HCT116 (cell line): Measurements from ENCODE around the gene SH3PXD2A. TPM values are rescaled to one million over a fixed set of nuclear protein-coding genes. Genes with fewer than 3 reads are reported as not detected.

Experiments
- ATAC-seq: fragments of 200-7000 bp; cut with Tn5 transposase; 2 replicates; pipeline ENCODE4 v1.9.1; 2020; ENCODE audit warnings: mild to moderate bottlenecking, moderate library complexity
- BruUV-seq: library from RNA; stranded (reverse); fragments of 400-500 nt; replicated peaks from 2 replicates; lab custom pipeline; 2021; lab: Mats Ljungman, UMichigan
- CTCF ChIA-PET: fragments of 300-600 bp; sonication (Branson Sonifier 250); formaldehyde crosslinking; loops from one replicate; lab custom pipeline; 2021; ENCODE audit warnings: antibody characterized with exemption; lab: Charles Lee
- POLR2A ChIA-PET: fragments of 300-600, 350-600 bp; sonication (Branson Sonifier 250); formaldehyde crosslinking; loops from one replicate; lab custom pipeline; 2021; ENCODE audit warnings: antibody characterized with exemption; lab: Charles Lee
- RAD21 ChIA-PET, 2 experiments: fragments of 300-600 bp; sonication (Branson Sonifier 250); formaldehyde crosslinking; loops; one replicate each; lab custom pipeline; 2023; ENCODE audit warnings: low total read pairs in 2 of 2; ENCODE audit not compliant: uncharacterized antibody in 2 of 2, unreplicated experiment in 2 of 2, low non-redundant PET in 1 of 2; lab: Charles Lee
- DNase-seq: peaks from one replicate; pipeline ENCODE4 v3.0.0-alpha.2; 2010; ENCODE audit warnings: low read depth, low spot score
- H2AFZ ChIP-seq: fragments of 200-600 bp; shearing (Covaris generic), sonication (generic); 2 replicates; pipeline ENCODE4 v1.6.1; 2017; ENCODE audit warnings: low read depth, mixed run types, mixed read lengths, antibody characterized with exemption, low read length; ENCODE audit not compliant: poor library complexity, severe bottlenecking
- H3K27ac ChIP-seq: 2 replicates; pipeline ENCODE4 v1.5.1; 2012; ENCODE audit warnings: low read depth, low read length
- H3K27me3 ChIP-seq: fragments of 200-600 bp; sonication (generic); 2 replicates; pipeline ENCODE4 v1.6.1; 2016; ENCODE audit warnings: mixed run types, low read length, mixed read lengths; ENCODE audit not compliant: insufficient read depth
- H3K36me3 ChIP-seq, 2 experiments: fragments of 200-500 bp in 1 of 2; fragments of 200-600 bp in 1 of 2; sonication (Bioruptor generic) in 1 of 2; sonication (generic) in 1 of 2; 2 replicates each; pipeline versions ENCODE4 v1.5.1 to v1.6.1; 2014 to 2016; ENCODE audit warnings: low read length in 2 of 2, inconsistent platforms in 1 of 2, mixed read lengths in 1 of 2, mixed run types in 1 of 2; ENCODE audit not compliant: insufficient read depth in 2 of 2, control insufficient read depth in 1 of 2
- H3K4me1 ChIP-seq, 2 experiments: fragments of 200-600 bp in 1 of 2; sonication (generic) in 1 of 2; 2 replicates each; pipeline versions ENCODE4 v1.5.1 to v1.6.1; 2012 to 2017; ENCODE audit warnings: low read length in 2 of 2, inconsistent platforms in 1 of 2, mild to moderate bottlenecking in 1 of 2, mixed read lengths in 1 of 2, mixed run types in 1 of 2, moderate library complexity in 1 of 2; ENCODE audit not compliant: insufficient read depth in 2 of 2, control insufficient read depth in 1 of 2
- H3K4me2 ChIP-seq: fragments of 200-600 bp; sonication (generic); 2 replicates; pipeline ENCODE4 v1.6.1; 2017; ENCODE audit warnings: mixed run types, low read length, mixed read lengths
- H3K4me3 ChIP-seq, 2 experiments: fragments of 200-600 bp in 1 of 2; sonication (generic) in 1 of 2; replicated peaks in 1 of 2; 2 replicates each; pipeline ENCODE4 v1.5.1; 2011 to 2016; ENCODE audit warnings: low read length in 2 of 2, control low read depth in 1 of 2, low read depth in 1 of 2, mild to moderate bottlenecking in 1 of 2, mixed read lengths in 1 of 2, mixed run types in 1 of 2
- H3K79me2 ChIP-seq: fragments of 200-600 bp; sonication (generic); 2 replicates; pipeline ENCODE4 v1.6.1; 2017; ENCODE audit warnings: mild to moderate bottlenecking, mixed run types, low read length, moderate library complexity, mixed read lengths; ENCODE audit not compliant: insufficient read depth
- H3K9ac ChIP-seq: fragments of 200-600 bp; sonication (generic); 2 replicates; pipeline ENCODE4 v1.6.1; 2016; ENCODE audit warnings: low read length, mixed read lengths
- H3K9me2 ChIP-seq: fragments of 200-600 bp; sonication (generic), shearing (Covaris generic); 2 replicates; pipeline ENCODE4 v1.6.1; 2017; ENCODE audit warnings: mixed run types, mild to moderate bottlenecking, moderate library complexity; ENCODE audit not compliant: insufficient read depth
- H3K9me3 ChIP-seq, 2 experiments: fragments of 200-500 bp in 1 of 2; fragments of 200-600 bp in 1 of 2; sonication (Bioruptor generic) in 1 of 2; sonication (generic) in 1 of 2; 2 replicates each; pipeline ENCODE4 v1.6.1; 2014 to 2017; ENCODE audit warnings: low read length in 2 of 2, mixed read lengths in 2 of 2, inconsistent platforms in 1 of 2, low read depth in 1 of 2, mild to moderate bottlenecking in 1 of 2, mixed run types in 1 of 2, moderate library complexity in 1 of 2; ENCODE audit not compliant: control insufficient read depth in 1 of 2, insufficient read depth in 1 of 2
- H4K20me1 ChIP-seq: fragments of 200-600 bp; sonication (generic), shearing (Covaris generic); 2 replicates; pipeline ENCODE4 v1.6.1; 2017; ENCODE audit warnings: mixed run types, mild to moderate bottlenecking, moderate library complexity; ENCODE audit not compliant: insufficient read depth
- ATF3 ChIP-seq: IDR thresholded peaks from 2 replicates; pipeline ENCODE4 v1.6.1; 2012
- CTCF ChIP-seq, 3 experiments: fragments of 200-600 bp in 1 of 3; sonication (generic) in 1 of 3; IDR thresholded peaks in 2 of 3; conservative IDR thresholded peaks in 1 of 3; 2 replicates each; pipeline ENCODE4 v1.5.1; 2012 to 2017; ENCODE audit warnings: low read depth in 2 of 3, low read length in 2 of 3, antibody characterized with exemption in 1 of 3, borderline replicate concordance in 1 of 3, control low read depth in 1 of 3, mild to moderate bottlenecking in 1 of 3, mixed read lengths in 1 of 3, mixed run types in 1 of 3, moderate library complexity in 1 of 3; ENCODE audit not compliant: insufficient read depth in 1 of 3
- EGR1 ChIP-seq: IDR thresholded peaks from 2 replicates; pipeline ENCODE4 v1.6.1; 2012; ENCODE audit warnings: low read depth
- EZH2 ChIP-seq: fragments of 200-600 bp; sonication (generic); IDR thresholded peaks from 2 replicates; pipeline ENCODE4 v1.6.1; 2017; ENCODE audit warnings: antibody characterized with exemption, mixed run types
- EZH2phosphoT487 ChIP-seq: fragments of 200-600 bp; IDR thresholded peaks from 2 replicates; pipeline ENCODE4 v1.6.1; 2018; ENCODE audit warnings: antibody characterized with exemption, borderline replicate concordance
- POLR2AphosphoS5 ChIP-seq: IDR thresholded peaks from 2 replicates; pipeline ENCODE4 v1.6.1; 2011; ENCODE audit warnings: mild to moderate bottlenecking, low read depth, low read length, moderate library complexity
- RAD21 ChIP-seq: IDR thresholded peaks from 2 replicates; pipeline ENCODE4 v1.6.1; 2012; ENCODE audit warnings: low read depth, mild to moderate bottlenecking
- SIN3A ChIP-seq: IDR thresholded peaks from 2 replicates; pipeline ENCODE4 v1.6.1; 2012; ENCODE audit warnings: low read depth
- SRF ChIP-seq: IDR thresholded peaks from 2 replicates; pipeline ENCODE4 v1.6.1; 2012; ENCODE audit warnings: low read depth
- YY1 ChIP-seq: IDR thresholded peaks from 2 replicates; pipeline ENCODE4 v1.6.1; 2011; ENCODE audit warnings: low read length, low read depth, moderate library complexity, mild to moderate bottlenecking; ENCODE audit not compliant: insufficient replicate concordance; ENCODE audit errors: extremely low read depth
- ZBTB33 ChIP-seq: IDR thresholded peaks from 2 replicates; pipeline ENCODE4 v1.6.1; 2011; ENCODE audit warnings: mild to moderate bottlenecking, low read length, moderate library complexity; ENCODE audit not compliant: insufficient replicate concordance; ENCODE audit errors: extremely low read depth
- ZNF274 ChIP-seq: fragments of 200-500 bp; sonication (Bioruptor generic); IDR thresholded peaks from 2 replicates; pipeline ENCODE4 v1.6.1; 2014; ENCODE audit warnings: mild to moderate bottlenecking, low read depth, low read length, inconsistent platforms
- intact Hi-C: fragments of 100-400 bp; cut with micrococcal nuclease; formaldehyde crosslinking; loops from 2 replicates; pipeline ENCODE4 v1.10.0; 2022
- total RNA-seq: library from RNA; stranded (reverse); gene quantifications from one replicate; pipeline ENCODE4 v1.2.1, GENCODE V29; 2021; ENCODE audit not compliant: unreplicated experiment
- TF ChIP-seq, protein P1 (sequence below): IDR thresholded peaks from 2 replicates; pipeline ENCODE4 v1.6.1; 2012

SH3PXD2A gene
- total RNA-seq, 1 experiment from 2014 or later = 8.7 TPM

GRCh38 chr10:103612462-103613365 lies 242.7 kb downstream of the SH3PXD2A start:
- Histone ChIP-seq H4K20me1 (no peaks in the 10 kb centered on the region), H2AFZ (no peak overlapping the region), H3K27me3 (no peaks in the 10 kb centered on the region), H3K36me3 (no peaks in the 10 kb centered on the region), H3K9me2 (no peaks in the 10 kb centered on the region), H3K4me1 (peaks cover 0 to 5% of the 10 kb centered on the region in 2 experiments; a peak in 1 of 4 replicates), H3K4me2 (no peak overlapping the region), H3K9me3 (no peaks in the 10 kb centered on the region), H3K27ac (no peak overlapping the region), H3K79me2 (no peaks in the 10 kb centered on the region), H3K9ac (no peak overlapping the region), H3K4me3 (no peak overlapping the region)
- ChIA-PET POLR2A (no interaction called here), RAD21 (no interaction called here), CTCF (interaction anchor here (1.4 to 3.0 kb wide), 4 partner anchors 20 to 84 kb away, joined by 4 to 13 read pairs (median 8); no protein-coding TSS in a partner anchor)
- intact Hi-C loops = no loop called here
- no TSS peak for BruUV-seq
- ATAC-seq (0 out of 2 replicates have a peak, but pooled peaks have one; percentile 44), DNase-seq (no peak)
- TF ChIP-seq EZH2phosphoT487 = no peak
- no peak for TF ChIP-seq POLR2AphosphoS5
- no peak for TF ChIP-seq RAD21
- TF ChIP-seq YY1 = no peak
- no peak for TF ChIP-seq SIN3A
- TF ChIP-seq EGR1 = no peak
- TF ChIP-seq ATF3 = no peak

DNA sequence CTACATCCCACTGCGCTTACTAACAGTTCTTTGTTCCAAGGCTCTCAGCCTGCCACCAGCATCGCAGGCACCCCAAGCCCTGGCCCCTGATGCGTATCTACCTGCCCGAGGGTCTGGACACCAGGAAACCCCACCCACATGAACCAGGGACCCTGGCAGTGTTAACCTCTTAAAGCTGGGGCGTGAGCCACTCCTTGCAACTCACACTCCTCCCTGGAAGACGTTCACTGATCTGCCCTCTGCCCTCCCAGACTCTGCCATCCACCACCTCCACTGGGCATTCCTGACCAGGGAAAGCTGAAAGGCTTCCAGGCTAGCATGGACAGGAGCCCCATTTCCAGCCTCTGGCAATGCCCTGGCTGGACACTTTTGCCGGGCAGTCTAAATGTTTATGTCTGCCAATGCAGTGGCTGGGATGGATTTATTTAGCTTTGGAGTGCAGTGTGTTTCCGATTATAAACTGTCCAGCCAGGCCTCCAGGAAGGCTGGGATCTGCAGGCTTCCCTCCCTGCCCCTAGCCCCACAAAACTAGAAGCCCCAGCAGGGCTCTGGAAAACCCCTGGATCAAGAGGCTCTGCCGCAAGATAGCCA lies 244.4 kb downstream of the SH3PXD2A start:
- no TSS peak for BruUV-seq
- POLR2A ChIA-PET = no interaction called here
- TF ChIP-seq ZBTB33 (no peak), CTCF (IDR thresholded peaks at IDR 0.05 in 2 of 3, conservative IDR thresholded peaks at IDR 0.05 in 1 of 3; ENCODE audit: borderline replicate concordance in 1 of 3, insufficient read depth in 1 of 3, low read depth in 2 of 3, low read length in 2 of 3) (no peak), RAD21 (no peak), SRF (no peak), ZNF274 (no peak), EZH2 (no peak)
- TF ChIP-seq, protein P1, sequence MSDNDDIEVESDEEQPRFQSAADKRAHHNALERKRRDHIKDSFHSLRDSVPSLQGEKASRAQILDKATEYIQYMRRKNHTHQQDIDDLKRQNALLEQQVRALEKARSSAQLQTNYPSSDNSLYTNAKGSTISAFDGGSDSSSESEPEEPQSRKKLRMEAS = no peak

More for the DNA sequence above, 244.4 kb downstream of the SH3PXD2A start:
- RAD21 ChIA-PET = no interaction called here
- Histone ChIP-seq H3K36me3 (no peaks in the 10 kb centered on the region), H3K9ac (no peak overlapping the region), H3K4me2 (no peak overlapping the region), H3K27ac (no peak overlapping the region), H3K9me2 (no peaks in the 10 kb centered on the region), H3K27me3 (no peaks in the 10 kb centered on the region), H3K79me2 (no peaks in the 10 kb centered on the region), H3K4me1 (peaks cover 0 to 5% of the 10 kb centered on the region in 2 experiments; a peak in 1 of 4 replicates), H3K4me3 (no peak overlapping the region), H4K20me1 (no peaks in the 10 kb centered on the region), H3K9me3 (no peaks in the 10 kb centered on the region), H2AFZ (no peak overlapping the region)
- ATAC-seq = no peak
- CTCF ChIA-PET = interaction anchor here (1.0 to 1.7 kb wide), 3 partner anchors 18 to 86 kb away, joined by 3 to 13 read pairs (median 4); no protein-coding TSS in a partner anchor
- intact Hi-C loops = no loop called here
- no peak for DNase-seq
